GM23338 (cell line): Measurements from ENCODE around the gene TBX2. TPM values are rescaled to one million over a fixed set of nuclear protein-coding genes. Genes with fewer than 3 reads are reported as not detected.

ENCODE experiments used
- ATAC-seq: fragments of 200-7000 bp; cut with Tn5 transposase; 3 replicates; pipeline ENCODE4 v1.9.1; 2020
- DNase-seq: peaks from one replicate; pipeline ENCODE4 v3.0.0-alpha.2; 2015; ENCODE audit warnings: low spot score
- H2AFZ ChIP-seq: fragments of 200-600 bp; sonication (generic); 2 replicates; pipeline ENCODE4 v1.8.0; 2016; ENCODE audit warnings: antibody characterized with exemption, mild to moderate bottlenecking, moderate library complexity
- H3F3A ChIP-seq: fragments of 200-600 bp; sonication (generic); replicated peaks from 2 replicates; pipeline ENCODE4 v1.8.0; 2017; ENCODE audit warnings: antibody characterized with exemption, mixed run types, low read depth
- H3K27ac ChIP-seq: fragments of 200-600 bp; sonication (generic); 2 replicates; pipeline ENCODE4 v1.6.1; 2016; ENCODE audit warnings: low read depth
- H3K27me3 ChIP-seq: fragments of 200-600 bp; sonication (generic); 2 replicates; pipeline ENCODE4 v1.8.0; 2016; ENCODE audit warnings: mild to moderate bottlenecking, mixed run types, moderate library complexity; ENCODE audit not compliant: insufficient read depth
- H3K36me3 ChIP-seq: fragments of 200-600 bp; sonication (generic); 2 replicates; pipeline ENCODE4 v1.8.0; 2016; ENCODE audit warnings: mild to moderate bottlenecking; ENCODE audit not compliant: insufficient read depth
- H3K4me1 ChIP-seq: fragments of 200-600 bp; sonication (generic); 2 replicates; pipeline ENCODE4 v1.8.0; 2016; ENCODE audit warnings: mild to moderate bottlenecking, moderate library complexity; ENCODE audit not compliant: insufficient read depth
- H3K4me2 ChIP-seq: fragments of 200-600 bp; sonication (generic); 2 replicates; pipeline ENCODE4 v1.7.1; 2017; ENCODE audit warnings: mixed run types
- H3K4me3 ChIP-seq: fragments of 200-600 bp; sonication (generic); 2 replicates; pipeline ENCODE4 v1.6.1; 2016; ENCODE audit warnings: mixed run types
- H3K79me2 ChIP-seq: fragments of 200-600 bp; sonication (generic); replicated peaks from 2 replicates; pipeline ENCODE4 v1.8.0; 2017; ENCODE audit warnings: mild to moderate bottlenecking; ENCODE audit not compliant: insufficient read depth
- H3K9me2 ChIP-seq: fragments of 200-600 bp; sonication (generic); 2 replicates; pipeline ENCODE4 v1.8.0; 2017; ENCODE audit not compliant: insufficient read depth
- H4K20me1 ChIP-seq: fragments of 200-600 bp; sonication (generic); replicated peaks from 2 replicates; pipeline ENCODE4 v1.8.0; 2017; ENCODE audit warnings: mild to moderate bottlenecking; ENCODE audit not compliant: insufficient read depth
- H3K27ac Mint-ChIP-seq: 2 replicates; pipeline ENCODE4 v1.8.0; 2020; ENCODE audit warnings: inconsistent platforms, mild to moderate bottlenecking, moderate library complexity, mixed read lengths
- H3K27me3 Mint-ChIP-seq: 3 replicates; pipeline ENCODE4 v1.8.0; 2022; ENCODE audit warnings: low read depth, mild to moderate bottlenecking, moderate library complexity, mixed read lengths, inconsistent platforms; ENCODE audit not compliant: insufficient read depth, poor library complexity
- H3K36me3 Mint-ChIP-seq: 3 replicates; pipeline ENCODE4 v1.8.0; 2021; ENCODE audit warnings: low read depth, mild to moderate bottlenecking, inconsistent platforms, moderate library complexity, mixed read lengths
- H3K4me1 Mint-ChIP-seq: 3 replicates; pipeline ENCODE4 v1.8.0; 2020; ENCODE audit warnings: mild to moderate bottlenecking, inconsistent platforms, mixed read lengths
- H3K4me3 Mint-ChIP-seq: 3 replicates; pipeline ENCODE4 v1.8.0; 2021; ENCODE audit warnings: moderate library complexity, mild to moderate bottlenecking, inconsistent platforms, mixed read lengths
- H3K9me3 Mint-ChIP-seq: 3 replicates; pipeline ENCODE4 v1.8.0; 2020; ENCODE audit warnings: moderate library complexity, mild to moderate bottlenecking, inconsistent platforms, mixed read lengths
- CTCF ChIP-seq, 2 experiments: fragments of 200-600 bp in 1 of 2; sonication (generic) in 1 of 2; conservative IDR thresholded peaks; 2 replicates each; pipeline versions ENCODE4 v1.5.1 to v1.6.1; 2016 to 2017; ENCODE audit warnings: antibody characterized with exemption in 2 of 2, low read depth in 2 of 2, mild to moderate bottlenecking in 2 of 2, moderate library complexity in 1 of 2
- ETS1 ChIP-seq: IDR thresholded peaks from 2 replicates; pipeline ENCODE4 v1.6.1; 2016; ENCODE audit warnings: antibody characterized with exemption
- EZH2 ChIP-seq: fragments of 200-600 bp; sonication (generic); IDR thresholded peaks from one replicate; pipeline ENCODE4 v1.8.0; 2017; ENCODE audit warnings: antibody characterized with exemption, mild to moderate bottlenecking, low read depth; ENCODE audit not compliant: unreplicated experiment
- EZH2phosphoT487 ChIP-seq: fragments of 200-600 bp; sonication (generic); IDR thresholded peaks from one replicate; pipeline ENCODE4 v1.8.1; 2018; ENCODE audit warnings: antibody characterized with exemption; ENCODE audit not compliant: unreplicated experiment
- JUNB ChIP-seq: IDR thresholded peaks from one replicate; pipeline ENCODE4 v1.6.1; 2016; ENCODE audit warnings: antibody characterized with exemption; ENCODE audit not compliant: unreplicated experiment
- NANOG ChIP-seq: IDR thresholded peaks from 2 replicates; pipeline ENCODE4 v1.6.1; 2016; ENCODE audit warnings: antibody characterized with exemption, borderline replicate concordance
- POLR2AphosphoS5 ChIP-seq: IDR thresholded peaks from 2 replicates; pipeline ENCODE4 v1.6.1; 2016; ENCODE audit warnings: antibody characterized with exemption, low read depth
- REST ChIP-seq: IDR thresholded peaks from one replicate; pipeline ENCODE4 v1.6.1; 2018; ENCODE audit warnings: antibody characterized with exemption; ENCODE audit not compliant: unreplicated experiment
- STAT1 ChIP-seq: IDR thresholded peaks from one replicate; pipeline ENCODE4 v1.6.1; 2016; ENCODE audit warnings: antibody characterized with exemption; ENCODE audit not compliant: unreplicated experiment
- ZNF114 ChIP-seq: fragments of 250-450 bp; sonication (Bioruptor Pico); IDR thresholded peaks from 2 replicates; pipeline ENCODE4 v1.5.0; 2020; ENCODE audit warnings: mild to moderate bottlenecking, moderate library complexity
- polyA plus RNA-seq: library from polyadenylated mRNA; unstranded; fragments of >200 nt; fragmentation: Nextera tagmentation; extraction: Ambion mirVana; gene quantifications from 2 replicates; pipeline ENCODE4 v1.2.1, GENCODE V29; 2016
- total RNA-seq: library from RNA; depleted of rRNA; stranded (reverse); fragments of >200 nt; shearing (Covaris generic); gene quantifications from 2 replicates; pipeline ENCODE4 v1.2.3, GENCODE V29; 2014

The TBX2 gene
- total and polyA plus RNA-seq, 2 experiments from 2014 or later = not detected

GRCh38 chr17:61360318-61360943 is 39.2 kb upstream of the TBX2 start:
- H3K4me1 Mint-ChIP-seq = peaks cover 7% of the 10 kb centered on the region; the same call in 2 of the 3 replicates
- no peak for TF ChIP-seq REST
- no peak for TF ChIP-seq EZH2
- no peak for TF ChIP-seq JUNB
- TF ChIP-seq CTCF (conservative IDR thresholded peaks at IDR 0.05; ENCODE audit: low read depth in 2 of 2) = no peak
- no peak for TF ChIP-seq STAT1
- no peak for TF ChIP-seq EZH2phosphoT487
- no peak for TF ChIP-seq POLR2AphosphoS5
- TF ChIP-seq ZNF114 (CRISPR knock-in tag) = no peak
- no peak for TF ChIP-seq ETS1
- no peak for TF ChIP-seq NANOG
- Histone ChIP-seq H3K36me3 (no peaks in the 10 kb centered on the region), H3K79me2 (no peaks in the 10 kb centered on the region), H2AFZ (no peak overlapping the region), H3K4me2 (no peak overlapping the region), H4K20me1 (no peaks in the 10 kb centered on the region), H3K9me2 (no peaks in the 10 kb centered on the region), H3K27me3 (no peaks in the 10 kb centered on the region), H3F3A (no peaks in the 10 kb centered on the region), H3K4me3 (no peak overlapping the region), H3K4me1 (no peaks in the 10 kb centered on the region), H3K27ac (no peak overlapping the region)
- no peaks in the 10 kb centered on the region for H3K9me3 Mint-ChIP-seq
- H3K4me3 Mint-ChIP-seq = no peak overlapping the region
- DNase-seq = no peak
- no peaks in the 10 kb centered on the region for H3K36me3 Mint-ChIP-seq
- H3K27me3 Mint-ChIP-seq = peaks cover under 1% of the 10 kb centered on the region
- no peak for ATAC-seq
- H3K27ac Mint-ChIP-seq = no peak overlapping the region
